ENCODE measurements around the gene GDPD4.

GRCh38 chr11:77171254-77171653 lies 130.2 kb downstream of the GDPD4 start:
- TF ChIP-seq SMAD5 (IDR thresholded peaks at IDR 0.05; ENCODE audit: low read depth) = no peak
- TF ChIP-seq TARDBP (IDR thresholded peaks at IDR 0.05; ENCODE audit: borderline replicate concordance) = no peak
- TF ChIP-seq MTA3 (IDR thresholded peaks at IDR 0.05; ENCODE audit: borderline replicate concordance, low read length) = no peak
- TF ChIP-seq CTCF (IDR thresholded peaks at IDR 0.05 in 2 of 3, conservative IDR thresholded peaks at IDR 0.05 in 1 of 3; ENCODE audit: control insufficient read depth in 2 of 3, extremely low read depth in 1 of 3, insufficient read depth in 1 of 3, low read depth in 3 of 3, low read length in 3 of 3) = no peak
- TF ChIP-seq PBX3 (IDR thresholded peaks at IDR 0.05; ENCODE audit: insufficient replicate concordance, low read depth, low read length) = no peak
- TF ChIP-seq SKIL (IDR thresholded peaks at IDR 0.05; ENCODE audit: low read depth, poor library complexity, severe bottlenecking) = no peak
- TF ChIP-seq POLR2AphosphoS2 (IDR thresholded peaks at IDR 0.05; ENCODE audit: low read depth, low read length) = no peak
- no peak for TF ChIP-seq SRF (IDR thresholded peaks at IDR 0.05; ENCODE audit: low read depth in 2 of 2, low read length in 2 of 2)
- TF ChIP-seq YY1 (IDR thresholded peaks at IDR 0.05; ENCODE audit: low read depth, low read length) = no peak
- no peak for TF ChIP-seq FOXK2 (IDR thresholded peaks at IDR 0.05)

All from GM12878 (cell line).